Cerebellar nuclear complex (tissue), 1 donor: ENCODE results near the gene PPIG.
"Not testable (repeated sequence)": the region's sequence is repeated elsewhere in the genome, so short reads cannot be mapped to it uniquely, and the experiment has no call there.

Experiments
- DNase-seq, 2 experiments: peaks; one replicate each; lab custom pipeline; 2025; lab: John Stamatoyannopoulos, UW

Gene PPIG

DNA sequence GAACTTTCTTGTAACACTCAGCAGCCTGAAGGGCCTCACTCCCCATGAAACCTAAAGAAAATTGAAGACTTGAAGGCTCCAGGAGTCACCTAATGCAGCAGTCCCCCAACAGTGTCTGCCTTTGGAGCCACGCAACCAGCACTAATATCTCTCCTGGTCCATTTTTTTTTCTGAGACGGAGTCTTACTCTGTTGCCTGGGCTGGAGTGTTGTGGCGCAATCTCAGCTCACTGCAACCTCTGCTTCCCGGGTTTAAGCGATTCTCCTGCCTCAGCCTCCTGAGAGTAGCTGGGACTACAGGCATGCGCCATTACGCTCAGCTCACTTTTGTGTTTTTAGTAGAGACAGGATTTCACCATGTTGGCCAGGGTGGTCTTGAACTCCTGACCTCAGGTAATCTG lies 12.4 kb downstream of the PPIG start:
- DNase-seq = not testable (repeated sequence)

DNA sequence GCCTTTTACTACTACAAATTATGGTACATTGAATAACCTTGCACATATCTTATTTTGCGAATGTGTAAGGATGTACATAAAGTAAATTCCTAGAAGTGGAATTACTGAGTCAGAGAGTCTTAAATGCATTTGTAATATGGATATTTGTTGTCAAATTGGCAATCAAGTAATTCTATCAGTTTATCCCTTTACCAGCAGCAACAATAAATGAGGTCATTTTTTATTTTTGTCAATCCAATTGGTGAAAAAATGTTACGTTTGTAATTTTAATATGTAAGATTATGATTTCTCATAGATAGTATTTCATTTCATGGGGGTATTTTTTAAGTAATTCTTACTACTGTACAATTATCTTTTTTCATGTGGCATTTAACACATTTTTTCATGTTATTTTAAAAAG lies 14.8 kb downstream of the PPIG start:
- no peak for DNase-seq

DNA sequence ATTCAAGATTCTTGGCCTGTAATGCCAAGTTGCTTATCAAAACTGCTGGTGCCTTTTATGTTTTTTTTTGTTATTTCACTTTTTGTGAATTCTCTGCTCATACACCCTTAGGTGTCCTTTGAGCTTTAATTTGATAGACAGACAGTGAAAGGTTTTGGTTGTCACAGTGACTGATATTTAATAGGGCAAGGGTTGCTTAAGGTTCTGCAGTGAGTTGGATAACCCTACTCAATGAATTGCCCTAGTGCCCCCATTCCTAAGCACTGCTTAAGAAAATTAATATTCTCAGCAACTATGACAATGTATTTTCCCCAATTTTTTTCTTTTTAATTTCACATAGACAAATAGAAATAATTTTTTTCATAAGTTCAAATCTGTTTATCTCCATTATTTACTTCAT lies 15.4 kb downstream of the PPIG start:
- no peak for DNase-seq

DNA sequence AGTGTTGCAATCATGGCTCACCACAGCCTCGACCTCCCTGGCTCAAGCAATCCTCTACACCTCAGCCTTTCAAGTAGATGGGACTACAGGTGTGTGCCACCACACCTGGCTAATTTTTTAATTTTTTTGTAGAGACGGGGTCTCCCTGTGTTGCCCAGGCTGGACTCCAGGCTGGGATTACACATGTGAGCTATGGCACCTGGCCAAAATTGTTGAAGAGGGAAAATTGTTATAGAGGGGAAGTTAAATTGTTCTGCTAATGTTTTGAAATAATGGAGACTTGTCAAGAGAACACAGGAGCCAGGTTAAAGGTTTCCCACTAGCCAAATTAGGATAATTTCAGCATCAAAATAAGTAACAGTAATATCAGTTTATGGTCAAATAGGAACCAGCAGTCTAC lies 25.1 kb downstream of the PPIG start:
- no peak for DNase-seq

DNA sequence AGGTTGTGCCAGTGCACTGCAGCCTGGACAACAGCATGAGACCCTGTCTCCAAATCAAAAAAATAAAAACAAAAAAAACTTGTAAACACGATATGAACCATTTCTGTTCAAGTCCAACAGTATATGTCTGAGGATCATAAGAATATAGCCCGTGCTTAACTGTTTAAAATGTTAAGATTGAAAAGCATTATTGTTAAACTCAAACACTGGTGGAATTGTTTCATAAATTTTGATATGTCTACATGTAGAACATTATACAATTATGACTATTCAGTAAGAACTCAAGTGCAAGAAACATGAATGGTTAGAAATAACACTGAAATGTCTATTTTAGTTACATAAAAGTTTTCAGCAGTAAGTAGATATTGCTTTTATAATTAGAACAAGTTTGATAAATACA lies 29.7 kb downstream of the PPIG start:
- no peak for DNase-seq

DNA sequence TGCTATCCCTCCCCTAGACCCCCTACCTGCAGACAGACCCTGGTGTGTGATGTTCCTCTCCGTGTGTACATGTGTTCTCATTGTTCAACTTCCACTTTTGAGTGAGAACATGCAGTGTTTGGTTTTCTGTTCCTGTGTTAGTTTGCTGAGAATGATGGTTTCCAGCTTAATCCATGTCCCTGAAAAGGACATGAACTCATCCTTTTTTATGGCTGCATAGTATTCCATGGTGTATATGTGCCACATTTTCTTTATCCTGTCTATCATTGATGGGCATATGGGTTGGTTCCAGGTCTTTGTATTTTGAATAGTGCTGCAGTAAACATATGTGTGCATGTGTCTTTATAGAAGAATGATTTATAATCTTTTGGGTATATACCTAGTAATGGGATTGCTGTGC lies 31.8 kb downstream of the PPIG start:
- DNase-seq = not testable (repeated sequence)

DNA sequence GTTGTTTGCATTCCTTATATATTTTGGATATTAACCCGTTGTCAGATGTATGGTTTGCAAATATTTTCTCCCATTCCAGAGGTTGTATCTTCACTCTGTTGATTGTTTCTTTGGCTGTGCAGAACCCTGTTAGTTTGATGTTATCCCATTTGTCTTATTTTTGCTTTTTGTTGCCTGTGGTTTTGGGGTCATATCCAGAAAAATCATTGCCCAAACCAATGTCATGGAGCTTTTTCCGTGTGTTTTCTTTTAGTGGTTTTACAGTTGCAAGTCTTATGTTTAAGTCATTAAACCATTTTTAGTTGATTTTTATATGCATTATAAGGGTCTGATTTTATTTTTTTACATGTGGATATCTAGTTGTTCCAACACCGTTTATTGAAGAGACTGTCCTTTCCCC lies 35.8 kb downstream of the PPIG start:
- no peak for DNase-seq

DNA sequence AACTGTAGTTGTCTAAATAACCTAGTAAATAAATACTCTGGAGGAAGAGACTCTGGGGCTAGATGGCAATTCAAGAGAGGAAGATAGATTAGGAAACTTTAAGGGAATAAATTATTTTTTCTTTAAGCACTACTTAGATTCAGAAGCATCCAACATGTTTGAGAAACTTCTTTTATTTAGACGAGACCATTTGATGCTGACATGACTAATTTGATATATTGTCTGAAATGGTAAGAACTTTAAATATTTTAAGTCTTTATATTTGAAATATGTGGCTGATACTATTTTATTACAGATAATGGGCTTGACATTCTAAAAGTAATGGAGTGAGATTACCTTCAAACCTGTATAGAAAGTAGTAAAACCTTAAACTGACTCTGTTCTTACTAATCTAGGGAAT lies 36.4 kb downstream of the PPIG start:
- no peak for DNase-seq

DNA sequence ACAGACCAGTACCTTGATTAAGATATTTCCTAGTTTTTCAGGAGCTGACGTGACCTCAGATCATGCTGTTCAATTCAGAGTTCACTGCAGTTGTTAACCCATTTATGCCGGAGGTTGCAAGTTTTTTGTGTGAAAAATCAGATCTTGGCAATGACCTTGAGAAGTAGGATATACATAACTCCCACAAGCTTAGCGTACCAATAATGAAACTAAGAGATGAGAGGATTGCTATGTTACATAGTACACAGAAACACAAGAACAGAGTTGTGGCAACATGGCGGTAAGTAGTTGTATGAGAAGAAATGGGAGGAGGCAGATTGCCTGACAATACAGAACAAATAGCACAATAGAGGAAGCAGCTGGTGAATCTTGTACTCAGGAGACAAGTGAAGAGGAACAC lies 39.1 kb downstream of the PPIG start:
- no peak for DNase-seq

DNA sequence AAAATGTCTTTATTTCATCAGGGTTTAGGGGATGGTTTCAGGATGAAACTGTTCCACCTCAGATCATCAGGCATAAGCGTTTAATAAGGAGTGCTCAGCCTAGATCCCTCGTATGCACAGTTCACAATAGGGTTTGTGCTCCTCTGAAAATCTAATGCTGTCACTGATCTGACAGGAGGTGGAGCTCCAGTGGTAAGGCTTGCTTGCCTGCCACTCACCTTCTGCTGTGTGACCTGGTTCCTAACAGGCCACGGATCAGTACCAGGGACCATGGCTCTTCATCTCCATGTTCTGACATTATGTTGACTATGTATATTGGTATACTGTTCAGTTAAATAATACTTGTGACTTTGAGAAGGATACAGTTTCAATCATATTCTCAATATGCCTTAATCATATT lies 41.6 kb downstream of the PPIG start:
- no peak for DNase-seq

DNA sequence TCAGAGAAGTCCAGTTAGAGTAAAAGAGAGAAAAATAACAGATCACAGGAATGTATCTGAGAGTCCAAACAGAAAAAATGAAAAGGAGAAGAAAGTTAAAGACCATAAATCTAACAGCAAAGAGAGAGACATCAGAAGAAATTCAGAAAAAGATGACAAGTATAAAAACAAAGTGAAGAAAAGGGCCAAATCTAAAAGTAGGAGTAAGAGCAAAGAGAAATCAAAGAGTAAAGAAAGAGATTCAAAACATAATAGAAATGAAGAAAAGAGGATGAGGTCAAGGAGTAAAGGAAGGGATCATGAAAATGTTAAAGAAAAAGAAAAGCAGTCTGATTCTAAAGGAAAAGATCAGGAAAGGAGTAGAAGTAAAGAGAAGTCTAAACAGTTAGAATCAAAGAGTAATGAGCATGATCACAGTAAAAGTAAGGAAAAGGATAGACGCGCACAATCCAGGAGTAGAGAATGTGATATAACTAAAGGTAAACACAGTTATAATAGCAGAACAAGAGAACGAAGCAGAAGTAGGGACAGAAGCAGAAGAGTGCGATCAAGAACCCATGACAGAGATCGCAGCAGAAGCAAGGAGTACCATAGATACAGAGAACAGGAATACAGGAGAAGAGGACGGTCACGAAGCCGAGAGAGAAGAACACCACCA lies 52.4 kb downstream of the PPIG start:
- DNase-seq = no peak

DNA sequence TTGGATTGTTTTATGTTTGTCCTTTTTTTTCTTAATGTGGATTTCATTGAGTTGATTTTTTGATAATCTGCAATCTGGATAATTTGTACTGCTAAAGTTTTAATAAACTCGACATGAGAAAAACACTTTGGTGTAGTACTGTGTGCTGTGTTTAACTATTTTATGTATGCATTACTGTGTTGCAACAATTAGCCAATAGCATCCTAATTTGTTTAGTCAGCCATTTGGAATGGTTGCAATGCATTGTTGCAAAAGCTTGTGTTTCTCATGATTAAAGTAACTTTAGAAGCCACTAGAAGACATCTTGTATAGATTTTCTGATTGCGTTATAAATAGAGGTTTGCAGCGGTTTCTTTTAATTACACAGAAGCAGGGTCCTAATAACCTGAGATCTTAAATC lies 53.5 kb downstream of the PPIG start:
- DNase-seq = no peak

DNA sequence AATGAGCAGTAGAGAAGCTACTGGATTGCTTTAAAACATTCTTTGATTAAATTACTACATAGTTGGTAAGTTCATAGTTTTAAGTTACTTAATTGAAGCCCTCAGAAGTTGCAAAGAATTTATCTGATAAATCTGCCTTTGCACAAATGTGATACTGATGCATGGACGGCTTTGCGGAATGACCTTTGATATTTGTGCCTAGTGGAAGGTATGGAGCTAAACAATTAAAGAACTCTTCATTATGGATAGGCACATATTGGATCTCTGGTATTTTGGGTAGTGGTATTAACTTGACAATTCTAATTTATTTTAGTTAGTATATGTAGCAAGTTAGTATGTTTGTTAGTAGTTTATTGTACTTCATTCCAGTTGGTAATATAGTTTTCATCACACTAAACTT lies 56.0 kb downstream of the PPIG start:
- DNase-seq = no peak

DNA sequence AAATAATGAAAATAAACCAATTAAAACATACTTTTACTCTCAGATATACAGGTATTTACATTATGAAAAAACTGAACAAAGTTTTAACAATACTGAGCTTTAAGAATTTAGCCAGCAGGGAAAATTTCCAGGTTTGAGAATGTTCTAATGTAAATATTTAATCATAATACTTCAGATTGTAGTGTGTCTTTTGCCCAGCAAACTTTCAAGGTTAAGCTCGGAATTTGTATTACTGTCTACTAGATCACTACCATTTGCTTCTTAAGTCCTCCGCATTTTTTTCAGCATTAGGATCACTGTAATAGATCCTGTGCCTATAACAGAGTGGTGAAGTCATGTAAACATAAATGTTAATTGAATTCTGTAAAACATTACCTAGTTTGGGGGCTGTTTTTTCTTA lies 57.3 kb downstream of the PPIG start:
- DNase-seq = no peak

DNA sequence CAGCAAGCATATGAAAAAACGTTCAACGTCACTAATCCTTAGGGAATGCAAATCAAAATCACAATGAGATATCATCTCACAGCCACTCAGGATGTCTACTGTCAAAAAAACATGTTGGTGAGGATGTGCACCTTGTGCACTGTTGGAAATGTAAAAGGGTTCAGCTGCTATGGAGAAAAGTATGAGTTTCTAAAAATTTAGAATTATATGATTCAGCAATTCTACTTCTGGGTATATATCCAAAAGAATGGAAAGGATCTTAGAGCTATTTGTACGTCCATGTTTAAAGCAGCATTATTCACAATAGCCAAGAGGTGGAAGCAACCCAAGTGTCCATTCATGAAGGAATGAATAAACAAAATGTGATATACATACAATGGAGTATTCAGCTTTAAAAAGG lies 60.0 kb downstream of the PPIG start:
- no peak for DNase-seq

DNA sequence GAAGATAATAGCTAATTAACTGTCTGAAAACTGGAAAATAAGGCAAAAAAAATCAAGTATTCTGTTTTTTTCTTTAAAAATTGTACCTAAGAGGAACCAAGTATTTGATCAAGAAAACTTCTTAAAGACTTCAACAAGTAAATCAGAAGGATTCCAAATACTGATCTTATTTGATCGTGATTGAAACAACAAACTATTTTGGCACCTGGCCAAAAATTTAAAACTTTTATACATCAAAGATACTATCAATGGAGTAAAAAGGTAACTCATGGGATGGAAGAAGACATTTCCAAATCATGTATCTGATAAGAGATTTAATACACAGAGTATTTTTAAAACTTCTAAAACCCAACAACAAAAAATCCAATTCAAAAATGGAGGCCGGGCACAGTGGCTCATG lies 63.3 kb downstream of the PPIG start:
- DNase-seq = no peak

DNA sequence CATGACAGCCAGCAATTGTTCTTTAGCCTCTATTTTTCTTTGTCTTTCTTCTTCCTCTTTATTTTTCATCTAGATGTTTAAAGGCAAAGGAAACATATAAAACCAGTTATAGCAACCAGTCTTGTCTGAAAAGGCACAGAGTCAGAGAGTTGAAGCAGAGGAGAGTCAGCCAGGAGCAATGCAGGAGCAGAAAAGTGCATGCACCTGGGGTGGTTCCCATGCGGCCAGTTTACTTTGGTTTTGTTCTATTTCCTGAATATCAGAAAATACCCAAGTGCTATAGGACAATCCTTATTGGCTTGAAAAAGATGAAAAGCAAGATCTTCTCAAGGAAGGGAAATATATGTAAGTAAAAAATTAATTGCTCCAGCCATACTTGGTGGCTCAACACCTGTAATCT lies 65.1 kb downstream of the PPIG start:
- no peak for DNase-seq

DNA sequence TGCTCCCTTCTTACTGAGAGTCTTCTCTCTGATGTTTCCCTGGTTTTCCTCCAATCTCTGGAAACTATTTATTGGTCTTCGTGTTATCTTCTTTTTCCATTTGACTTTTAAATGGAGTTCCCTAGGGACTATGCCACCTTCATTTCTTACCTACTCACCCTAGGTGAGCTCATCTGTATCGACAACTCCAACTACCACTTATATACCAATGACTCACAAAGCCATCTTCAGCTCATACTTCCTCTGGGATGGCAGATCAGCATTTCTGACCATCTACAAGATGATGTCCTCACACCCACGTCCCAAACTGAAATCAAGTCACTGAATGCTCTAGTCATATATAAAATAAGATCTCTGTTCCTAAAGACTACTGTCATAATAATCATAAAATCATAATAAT lies 69.5 kb downstream of the PPIG start:
- DNase-seq = no peak

DNA sequence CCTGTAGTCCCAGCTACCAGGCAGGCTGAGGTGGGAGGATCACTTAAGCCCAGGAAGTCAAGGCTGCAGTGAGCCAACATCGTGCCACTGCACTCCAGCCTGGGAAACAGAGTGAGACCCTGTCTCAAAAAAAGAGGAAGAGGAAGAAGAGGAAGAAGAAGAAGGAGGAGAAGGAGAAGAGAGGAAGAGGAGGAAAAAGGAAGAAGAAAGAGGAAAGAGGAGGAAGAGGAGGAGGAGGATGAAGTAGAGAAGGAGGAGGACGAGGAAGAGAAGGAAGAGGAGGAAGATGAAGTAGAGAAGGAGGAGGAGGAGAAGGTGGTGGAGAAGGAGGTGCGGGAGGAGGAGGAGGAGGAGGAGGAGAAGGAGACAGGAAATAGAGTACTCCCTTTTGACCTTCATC lies 72.0 kb downstream of the PPIG start:
- no peak for DNase-seq

DNA sequence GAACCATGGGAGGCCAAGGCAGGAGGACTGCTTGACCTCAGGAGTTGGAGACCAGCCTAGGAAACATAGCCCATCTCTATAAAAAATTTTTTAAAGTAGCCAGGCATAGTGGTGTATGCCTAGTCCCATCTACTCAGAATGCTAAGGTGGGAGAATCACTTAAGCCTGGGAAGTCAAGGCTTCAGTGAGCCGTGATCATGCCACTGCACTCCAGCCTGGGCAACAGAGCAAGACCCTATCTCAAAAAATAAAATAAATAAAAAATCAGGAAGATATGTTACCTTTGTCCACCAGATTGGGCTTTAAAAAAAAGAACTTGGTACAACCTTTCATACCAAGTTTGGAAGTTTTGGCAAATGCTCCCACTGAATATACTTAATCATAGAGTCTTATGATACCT lies 74.7 kb downstream of the PPIG start:
- DNase-seq = no peak

DNA sequence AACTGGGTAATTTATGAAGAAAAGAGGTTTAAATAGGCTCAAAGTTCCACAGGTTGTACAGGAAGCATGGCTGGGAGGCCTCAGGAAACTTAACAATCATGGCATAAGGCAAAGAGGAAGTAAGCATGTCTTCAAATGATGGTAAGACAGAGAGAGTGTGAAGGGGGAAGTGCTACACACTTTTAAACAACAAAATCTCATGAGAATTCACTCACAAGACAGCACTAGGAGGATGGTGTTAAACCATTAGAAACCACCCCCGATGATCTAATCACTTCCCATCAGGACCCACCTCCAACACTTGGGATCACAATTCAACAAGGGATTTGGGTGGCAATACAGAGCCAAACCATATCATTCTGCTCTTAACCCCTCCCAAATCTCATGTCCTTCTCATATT lies 75.2 kb downstream of the PPIG start:
- no peak for DNase-seq

DNA sequence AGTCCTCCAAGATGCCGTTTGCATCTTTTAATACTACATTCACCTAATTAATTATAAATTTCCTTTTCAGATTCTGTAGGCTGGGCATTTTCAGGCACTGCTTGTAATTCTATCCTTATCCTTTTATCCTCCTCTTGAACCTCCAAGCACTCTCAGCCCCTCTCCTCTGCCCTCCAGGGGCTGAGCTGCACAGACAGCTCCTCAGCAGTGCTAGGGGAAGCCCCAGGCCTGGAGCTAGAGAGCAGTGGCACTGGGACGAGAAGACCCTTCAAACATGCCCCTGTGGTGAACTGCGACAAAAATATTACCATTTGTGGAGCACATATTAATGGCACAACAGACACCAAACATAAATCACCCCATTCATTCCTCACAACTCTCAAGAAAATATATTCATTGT lies 77.1 kb downstream of the PPIG start:
- DNase-seq = no peak

DNA sequence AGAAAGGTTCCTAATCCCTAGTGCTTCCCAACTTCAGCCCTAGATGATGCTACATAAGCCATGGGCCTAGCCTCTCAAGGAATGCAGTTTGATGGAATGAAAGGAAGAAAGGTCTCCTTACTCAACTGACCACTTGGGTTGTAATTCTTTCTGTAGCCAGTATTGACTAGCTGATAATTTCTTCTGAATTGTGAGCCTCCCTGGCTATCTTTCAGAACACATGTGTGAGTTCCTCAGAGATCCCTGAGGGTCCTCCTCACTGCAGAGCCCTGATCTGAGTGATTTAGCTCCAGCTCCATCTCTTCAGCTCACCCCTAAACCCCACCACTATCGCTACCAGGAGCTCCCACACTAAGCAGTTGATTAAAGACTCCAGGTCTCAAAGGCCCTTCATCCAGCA lies 78.6 kb downstream of the PPIG start:
- no peak for DNase-seq

DNA sequence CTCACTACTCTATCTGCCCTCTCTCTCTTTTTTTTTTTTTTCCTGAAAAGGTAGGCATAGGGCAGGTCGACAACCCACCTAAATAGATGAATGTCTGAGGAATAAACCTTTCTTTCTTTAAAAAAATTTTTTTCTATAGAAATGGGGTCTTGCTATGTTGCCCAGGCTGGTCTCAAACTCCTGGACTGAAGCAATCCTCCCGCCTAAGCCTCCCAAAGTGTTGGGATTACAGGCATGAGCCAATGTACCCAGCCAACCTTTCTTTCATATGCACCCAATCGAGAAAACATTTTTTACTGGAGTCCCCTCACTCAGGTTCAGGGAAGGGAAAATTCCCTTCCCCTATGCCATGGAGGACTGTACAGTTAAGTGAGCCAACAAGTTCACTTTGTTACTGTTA lies 79.1 kb downstream of the PPIG start:
- DNase-seq = no peak

DNA sequence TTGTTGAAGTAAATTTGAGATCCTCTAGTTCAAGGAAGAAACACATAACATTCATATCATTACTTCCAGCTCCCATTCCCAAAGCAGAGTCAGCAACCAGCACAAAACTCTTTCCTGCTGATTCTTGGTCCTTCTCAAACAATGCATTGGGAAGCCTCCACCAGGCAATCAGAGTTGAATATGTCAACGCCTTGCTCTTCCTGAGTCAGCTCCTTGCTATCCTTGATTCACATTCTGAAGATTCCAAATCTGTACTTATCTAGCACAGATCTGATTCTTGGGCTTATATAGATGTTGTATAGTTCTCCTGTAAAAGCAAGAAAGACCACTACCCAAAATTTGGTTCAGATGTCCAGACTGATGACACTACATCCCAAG lies 80.4 kb downstream of the PPIG start:
- DNase-seq = no peak
